Heart left ventricle (tissue), 16 donors: Measurements from ENCODE around the gene ANKRD13B. TPM values are rescaled to one million over a fixed set of nuclear protein-coding genes. Genes with fewer than 3 reads are reported as not detected.

ENCODE experiments used
- ATAC-seq, 4 donors: fragments of 200-7000 bp; cut with Tn5 transposase; one replicate each; pipeline ENCODE4 v1.9.1; 2020 to 2022; ENCODE audit warnings: moderate library complexity in 4 of 4, mild to moderate bottlenecking in 3 of 4, moderate number of reproducible peaks in 1 of 4
- DNase-seq, 5 donors: peaks; one replicate each; pipeline ENCODE4 v3.0.0-alpha.2; 2020
- H3K27ac ChIP-seq, 12 donors: fragments of 200-600 bp; sonication (generic) in 4 of 12; one replicate each; pipeline versions ENCODE4 v1.5.0 to v1.8.0; 2016 to 2022; ENCODE audit warnings: mild to moderate bottlenecking in 2 of 12
- H3K27me3 ChIP-seq, 9 donors: fragments of 200-600 bp; sonication (generic) in 2 of 9; one replicate each; pipeline versions ENCODE4 v1.5.1 to v1.8.0; 2016 to 2022; ENCODE audit warnings: mild to moderate bottlenecking in 3 of 9
- H3K36me3 ChIP-seq, 9 donors: fragments of 200-600 bp; sonication (generic) in 2 of 9; one replicate each; pipeline versions ENCODE4 v1.5.0 to v1.8.0; 2018 to 2022; ENCODE audit warnings: mild to moderate bottlenecking in 2 of 9
- H3K4me1 ChIP-seq, 12 donors: fragments of 200-600 bp; sonication (generic) in 4 of 12; one replicate each; pipeline versions ENCODE4 v1.5.0 to v1.8.0; 2016 to 2022; ENCODE audit warnings: mild to moderate bottlenecking in 3 of 12
- H3K4me3 ChIP-seq, 12 donors: fragments of 200-600 bp; sonication (generic) in 4 of 12; one replicate each; pipeline versions ENCODE4 v1.5.0 to v1.8.0; 2017 to 2022; ENCODE audit warnings: mild to moderate bottlenecking in 9 of 12, moderate library complexity in 4 of 12
- H3K9me3 ChIP-seq, 12 donors: fragments of 200-600 bp; sonication (generic) in 4 of 12; one replicate each; pipeline versions ENCODE4 v1.5.0 to v1.8.0; 2016 to 2022; ENCODE audit warnings: mild to moderate bottlenecking in 1 of 12
- CTCF ChIP-seq, 12 donors: fragments of 200-600 bp; sonication (generic) in 4 of 12; IDR thresholded peaks; one replicate each; pipeline versions ENCODE4 v1.5.0 to v1.8.0; 2018 to 2022; ENCODE audit warnings: antibody characterized with exemption in 12 of 12, mild to moderate bottlenecking in 5 of 12
- POLR2A ChIP-seq, 2 donors: fragments of 450-650 bp; IDR thresholded peaks; one replicate each; pipeline ENCODE4 v1.6.1; 2017; ENCODE audit warnings: antibody characterized with exemption in 2 of 2, mild to moderate bottlenecking in 2 of 2, moderate library complexity in 2 of 2
- WGBS, 4 donors: extraction: QIAGEN DNeasy Blood & Tissue Kit in 2 of 4; methylation state at CpG; one replicate each; pipeline versions ENCODE4 v1.1.5 to v1.1.7; 2013 to 2018; 5-methylcytosine and 5-hydroxymethylcytosine counted together
- intact Hi-C, 10 donors: fragments of 100-400 bp; cut with DNase I; formaldehyde crosslinking; loops; one replicate each; pipeline versions ENCODE4 v1.11.1 to v1.14.2; 2022
- polyA plus RNA-seq, 2 donors: library from polyadenylated mRNA; stranded (reverse); fragments of 200-250 nt; gene quantifications; one replicate each; pipeline ENCODE4 v1.2.3, GENCODE V29; 2013
- total RNA-seq, 9 donors: library from RNA; depleted of rRNA in 2 of 9; stranded (reverse); fragments of >200 nt in 2 of 9; fragmentation: NEBNext Ultra II Directional in 3 of 9; extraction: Animal tissue kit (Norgen Biotek cat#: 25700) in 3 of 9; gene quantifications; one replicate each; pipeline versions ENCODE4 v1.1.0 to v1.2.4, GENCODE V29; 2016 to 2023
- donor health status: ischemic (EF 13 %, LVEDD 7.1; RV severe dilation, severe dysfunction).
- donor health status: healthy with polysubstance abuse.
- donor health status: DM: no; HTN: yes; CAD: no.
- donor health status: DM: no; HTN: no; CAD: no.
- donor health status: ischemic (EF 25% LVEDD 6.9; RV normal size, moderate dysfunction).
- donor health status: ischemic (EF 25% LVEDD 5.7; RV mildly dilated, moderate dysfunction).
- donor health status: healthy.
- donor health status: DM: yes; HTN: yes; CAD: no.
- donor health status: ischemic (EF 35%, LVEDD 5.7; RV mildly dilated, moderate dysfunction).
- donor health status: nonischemic (EF 11% LVEDD 7.7; RV severe dilation, severe dysfunction).
- donor health status: DM: yes; HTN: yes; CAD: no.
- donor health status: PGD.
- donor health status: ischemic (EF 29% LVEDD 5.4; RV normal size, mild dysfunction).
- donor health status: nonischemic (EF 23%, LVEDD 6.1; RV moderate dilation, normal function).

The ANKRD13B gene
- total and polyA plus RNA-seq, 11 donors = 4.1 to 12.7 (median 6.1) TPM

GRCh38 chr17:29594519-29595090 lies 1.7 kb downstream of the ANKRD13B start:
- no peaks in the 10 kb centered on the region for H3K36me3 ChIP-seq
- ATAC-seq (no peak), DNase-seq (peak in 4 of 5 donors; percentile 8 to 25 (median 22))
- 92 to 94% (median 92%) methylated on average over 5 to 11 of the region's 11 CpGs for WGBS, 4 donors
- H3K27ac ChIP-seq = no peak overlapping the region
- peak overlapping the region in 4 of 12 donors; percentile 59 to 84 (median 72) for H3K4me3 ChIP-seq
- intact Hi-C loops = no loop called here
- no peaks in the 10 kb centered on the region for H3K9me3 ChIP-seq
- TF ChIP-seq CTCF (IDR thresholded peaks at IDR 0.05) = no peak
- TF ChIP-seq POLR2A (IDR thresholded peaks at IDR 0.05) = no peak
- H3K27me3 ChIP-seq = no peaks in the 10 kb centered on the region
- H3K4me1 ChIP-seq = peaks cover 5 to 79% (median 52%) of the 10 kb centered on the region in 12 donors

GRCh38 chr17:29595107-29595942 lies 2.4 kb downstream of the ANKRD13B start:
- WGBS, 4 donors = 76 to 90% (median 82%) methylated on average over 4 to 7 of the region's 7 CpGs
- Histone ChIP-seq H3K4me1 (peaks cover 5 to 72% (median 46%) of the 10 kb centered on the region in 12 donors), H3K4me3 (no peak overlapping the region), H3K9me3 (no peaks in the 10 kb centered on the region), H3K36me3 (no peaks in the 10 kb centered on the region), H3K27ac (no peak overlapping the region), H3K27me3 (no peaks in the 10 kb centered on the region)
- intact Hi-C loops = no loop called here
- peak in 3 of 5 donors; percentile 7 to 24 (median 18) for DNase-seq
- TF ChIP-seq POLR2A (IDR thresholded peaks at IDR 0.05) (no peak), CTCF (IDR thresholded peaks at IDR 0.05) (no peak)
- ATAC-seq = no peak

- Histone ChIP-seq H3K9me3 (no peaks in the 10 kb centered on the region), H3K4me1 (peaks cover 0 to 64% (median 37%) of the 10 kb centered on the region in 12 donors), H3K27ac (peak overlapping the region in 5 of 12 donors; percentile 10 to 42 (median 24)), H3K27me3 (no peaks in the 10 kb centered on the region), H3K4me3 (no peak overlapping the region), H3K36me3 (no peaks in the 10 kb centered on the region)
- intact Hi-C loops = no loop called here
- no peak for TF ChIP-seq CTCF (IDR thresholded peaks at IDR 0.05)
- no peak for TF ChIP-seq POLR2A (IDR thresholded peaks at IDR 0.05)
- peak in 3 of 5 donors; percentile 18 to 63 (median 22) for DNase-seq
- ATAC-seq = no peak
- 67 to 81% (median 77%) methylated on average over 10 to 12 of the region's 12 CpGs for WGBS, 4 donors
Measured at GRCh38 chr17:29595943-29596774, 3.2 kb downstream of the ANKRD13B start.
